Endometrial microvascular endothelial cells (primary cell): ENCODE results near the gene ABHD1. TPM values are rescaled to one million over a fixed set of nuclear protein-coding genes. Genes with fewer than 3 reads are reported as not detected.

ENCODE experiments used
- in situ Hi-C: cut with HindIII; loops from 2 replicates; pipeline ENCODE4 v1.10.0; 2017; ENCODE audit warnings: low sequenced_read_pairs, low pct_unique_long_range_greater_than_20kb; ENCODE audit errors: inconsistent ontology term
- total RNA-seq: library from RNA; depleted of rRNA; stranded (reverse); fragments of >200 nt; gene quantifications from one replicate; pipeline ENCODE4 v1.2.3, GENCODE V29; 2015; ENCODE audit errors: inconsistent ontology term

Gene ABHD1
- total RNA-seq, 1 donor from 2014 or later = not detected

GRCh38 chr2:27133195-27133875 lies 9.7 kb downstream of the ABHD1 start:
- in situ Hi-C loops = no loop called here

GRCh38 chr2:27133905-27134780 lies 10.5 kb downstream of the ABHD1 start, which contains the start of gene PREB:
Gene PREB (minus strand): TSS chr2:27134636. CDS start chr2:27134421, 215 bp downstream.
- in situ Hi-C loops = no loop called here

- in situ Hi-C loops = no loop called here
Observed at GRCh38 chr2:27134781-27135477, 11.3 kb downstream of the ABHD1 start.

GRCh38 chr2:27135478-27135955 lies 11.9 kb downstream of the ABHD1 start:
- in situ Hi-C loops = no loop called here

GRCh38 chr2:27136751-27137150 lies 13.1 kb downstream of the ABHD1 start:
- in situ Hi-C loops = no loop called here

- in situ Hi-C loops = no loop called here
Observed at GRCh38 chr2:27137322-27137935, 13.8 kb downstream of the ABHD1 start.

GRCh38 chr2:27138111-27138510 lies 14.5 kb downstream of the ABHD1 start:
- in situ Hi-C loops = no loop called here

- in situ Hi-C loops = no loop called here
Observed at GRCh38 chr2:27139310-27139709, 15.7 kb downstream of the ABHD1 start, which contains the start of gene PRR30. Gene PRR30 (minus strand): TSS chr2:27139410. CDS start chr2:27138329, 1,081 bp downstream.

- in situ Hi-C loops = no loop called here
Observed at GRCh38 chr2:27143285-27143684, 19.7 kb downstream of the ABHD1 start.

- in situ Hi-C loops = no loop called here
Observed at GRCh38 chr2:27145682-27146081, 22.1 kb downstream of the ABHD1 start.

- in situ Hi-C loops = no loop called here
Observed at GRCh38 chr2:27147935-27148334, 24.3 kb downstream of the ABHD1 start.

- in situ Hi-C loops = no loop called here
Observed at GRCh38 chr2:27148801-27149439, 25.3 kb downstream of the ABHD1 start, which contains the start of gene TCF23. Gene TCF23 (plus strand): TSS chr2:27149004. CDS start chr2:27149134, 130 bp downstream.

- in situ Hi-C loops = no loop called here
Observed at GRCh38 chr2:27149570-27150405, 26.2 kb downstream of the ABHD1 start.

- in situ Hi-C loops = no loop called here
Observed at GRCh38 chr2:27150639-27151230, 27.1 kb downstream of the ABHD1 start.

- in situ Hi-C loops = no loop called here
Observed at GRCh38 chr2:27152102-27152795, 28.6 kb downstream of the ABHD1 start.

GRCh38 chr2:27152796-27153464 lies 29.3 kb downstream of the ABHD1 start:
- in situ Hi-C loops = no loop called here
